ENCODE measurements around the gene BMPR1A.

GRCh38 chr10:86802473-86803108 is 46.2 kb downstream of the BMPR1A start:
- TF ChIP-seq, protein P1, sequence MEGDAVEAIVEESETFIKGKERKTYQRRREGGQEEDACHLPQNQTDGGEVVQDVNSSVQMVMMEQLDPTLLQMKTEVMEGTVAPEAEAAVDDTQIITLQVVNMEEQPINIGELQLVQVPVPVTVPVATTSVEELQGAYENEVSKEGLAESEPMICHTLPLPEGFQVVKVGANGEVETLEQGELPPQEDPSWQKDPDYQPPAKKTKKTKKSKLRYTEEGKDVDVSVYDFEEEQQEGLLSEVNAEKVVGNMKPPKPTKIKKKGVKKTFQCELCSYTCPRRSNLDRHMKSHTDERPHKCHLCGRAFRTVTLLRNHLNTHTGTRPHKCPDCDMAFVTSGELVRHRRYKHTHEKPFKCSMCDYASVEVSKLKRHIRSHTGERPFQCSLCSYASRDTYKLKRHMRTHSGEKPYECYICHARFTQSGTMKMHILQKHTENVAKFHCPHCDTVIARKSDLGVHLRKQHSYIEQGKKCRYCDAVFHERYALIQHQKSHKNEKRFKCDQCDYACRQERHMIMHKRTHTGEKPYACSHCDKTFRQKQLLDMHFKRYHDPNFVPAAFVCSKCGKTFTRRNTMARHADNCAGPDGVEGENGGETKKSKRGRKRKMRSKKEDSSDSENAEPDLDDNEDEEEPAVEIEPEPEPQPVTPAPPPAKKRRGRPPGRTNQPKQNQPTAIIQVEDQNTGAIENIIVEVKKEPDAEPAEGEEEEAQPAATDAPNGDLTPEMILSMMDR (IDR thresholded peaks at IDR 0.05): no peak
- TF ChIP-seq POLR2A (IDR thresholded peaks at IDR 0.05) (no peak), POLR2AphosphoS5 (IDR thresholded peaks at IDR 0.05) (no peak)
